Activated T-cell treated with anti-CD3 and anti-CD28 coated beads for 4 hours (primary cell): ENCODE results near the gene SKAP2.

Experiments used
- DNase-seq: peaks from one replicate; pipeline ENCODE4 v3.0.0-alpha.2; 2020

Gene SKAP2

GRCh38 chr7:26864309-26865093 lies at the start of gene SKAP2:
TSS of gene SKAP2 (minus strand) at chr7:26864590. CDS start at chr7:26864429, 161 bp downstream.
- peak; percentile 72 for DNase-seq

GRCh38 chr7:26912933-26913536 lies 48.6 kb upstream of the SKAP2 start:
- DNase-seq: no peak

GRCh38 chr7:26912338-26912737 lies 47.9 kb upstream of the SKAP2 start:
- no peak for DNase-seq

- DNase-seq: no peak
Observed at GRCh38 chr7:26910221-26910620, 45.8 kb upstream of the SKAP2 start.

GRCh38 chr7:26900251-26900650 lies 35.9 kb upstream of the SKAP2 start:
- no peak for DNase-seq

- DNase-seq: no peak
Observed at GRCh38 chr7:26899519-26899918, 35.1 kb upstream of the SKAP2 start.

GRCh38 chr7:26898891-26899290 lies 34.5 kb upstream of the SKAP2 start:
- DNase-seq: no peak

- DNase-seq: no peak
Observed at GRCh38 chr7:26897928-26898327, 33.5 kb upstream of the SKAP2 start.

- DNase-seq: no peak
Observed at GRCh38 chr7:26891400-26892350, 27.3 kb upstream of the SKAP2 start.

- DNase-seq: no peak
Observed at GRCh38 chr7:26880852-26881251, 16.5 kb upstream of the SKAP2 start.

- DNase-seq: no peak
Observed at GRCh38 chr7:26879671-26880070, 15.3 kb upstream of the SKAP2 start.

- no peak for DNase-seq
Observed at GRCh38 chr7:26868841-26869495, 4.6 kb upstream of the SKAP2 start.

GRCh38 chr7:26865094-26865388 lies 651 bp upstream of the SKAP2 start:
- no peak for DNase-seq

- peak; percentile 21 for DNase-seq
Observed at GRCh38 chr7:26863518-26864308, 677 bp downstream of the SKAP2 start.

GRCh38 chr7:26862834-26863233 lies 1.6 kb downstream of the SKAP2 start:
- DNase-seq: no peak

- DNase-seq: no peak
Observed at GRCh38 chr7:26861050-26861449, 3.3 kb downstream of the SKAP2 start.

- no peak for DNase-seq
Observed at GRCh38 chr7:26860361-26860760, 4.0 kb downstream of the SKAP2 start.

- DNase-seq: no peak
Observed at GRCh38 chr7:26859720-26860119, 4.7 kb downstream of the SKAP2 start.

- DNase-seq: no peak
Observed at GRCh38 chr7:26858735-26859134, 5.7 kb downstream of the SKAP2 start.

- DNase-seq: no peak
Observed at GRCh38 chr7:26858241-26858715, 6.1 kb downstream of the SKAP2 start.

GRCh38 chr7:26857506-26858240 lies 6.7 kb downstream of the SKAP2 start:
- DNase-seq: no peak

GRCh38 chr7:26857170-26857505 lies 7.3 kb downstream of the SKAP2 start:
- DNase-seq: no peak
